HL-60/S4 (cell line): ENCODE data around the gene SMYD2.

ENCODE experiments used
- in situ Hi-C: fragments of 300-500 bp; cut with MboI; formaldehyde crosslinking; loops from 2 replicates; pipeline ENCODE4 v1.14.3; 2022; ENCODE audit warnings: low sequenced_read_pairs

The SMYD2 gene

DNA sequence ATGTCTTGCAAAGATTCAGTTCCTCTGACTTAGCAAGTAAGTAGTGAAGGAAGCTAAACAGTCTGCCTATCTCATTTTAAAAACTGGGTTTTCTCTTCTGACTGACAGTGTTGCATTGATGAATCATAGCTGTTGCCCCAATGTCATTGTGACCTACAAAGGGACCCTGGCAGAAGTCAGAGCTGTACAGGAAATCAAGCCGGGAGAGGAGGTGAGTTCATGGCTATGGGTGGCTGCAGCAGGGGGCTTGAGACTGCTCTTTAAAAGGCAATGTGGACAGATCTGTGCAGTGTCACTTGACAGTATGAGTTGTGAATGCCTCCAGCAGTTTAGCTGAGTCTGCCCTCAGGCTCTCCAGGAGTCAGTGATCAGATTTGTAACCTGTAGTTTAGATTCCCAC is 46.6 kb downstream of the SMYD2 start:
- in situ Hi-C loops: loop anchor here (10.0 kb wide), 1 partner anchor 63 kb away; no protein-coding TSS in a partner anchor

DNA sequence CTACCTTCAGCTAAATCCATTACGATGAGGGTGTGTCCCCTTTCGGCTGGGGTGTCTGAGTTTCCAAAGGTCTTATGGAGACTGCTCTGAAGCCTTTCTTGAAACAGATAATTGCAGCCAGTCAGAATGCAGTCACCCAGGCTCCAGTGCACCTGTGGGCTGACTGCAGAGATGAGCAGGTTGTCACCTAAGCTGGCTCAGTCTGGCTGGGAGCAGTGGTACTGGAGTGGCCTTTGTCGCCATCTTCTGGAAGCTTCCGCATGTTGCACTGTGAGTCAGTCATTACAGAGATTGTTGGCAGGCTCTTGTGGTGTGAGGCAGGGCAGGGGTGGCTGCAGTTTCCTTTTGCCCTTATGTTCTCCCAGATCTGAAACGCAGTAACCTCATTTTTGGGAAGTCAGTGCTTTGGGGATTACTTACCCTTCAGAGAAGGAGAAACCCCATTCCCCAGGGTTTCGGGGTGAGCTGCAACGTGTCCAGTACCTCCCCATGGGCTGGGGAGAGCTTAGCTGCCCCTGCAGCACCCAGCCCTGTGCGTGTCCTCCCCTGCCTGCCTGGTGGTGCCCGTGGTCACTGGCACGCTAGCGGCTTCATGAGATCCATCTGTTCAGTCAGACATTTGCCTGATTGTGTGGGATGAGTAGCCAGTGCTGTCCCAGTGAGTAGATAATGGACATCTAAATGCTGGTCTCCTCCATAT is 48.0 kb downstream of the SMYD2 start:
- in situ Hi-C loops: loop anchor here (10.0 kb wide), 1 partner anchor 64 kb away; no protein-coding TSS in a partner anchor

GRCh38 chr1:214329470-214330220 is 48.7 kb downstream of the SMYD2 start:
- in situ Hi-C loops: loop anchor here (10.0 kb wide), 2 partner anchors 65 to 255 kb away; no protein-coding TSS in a partner anchor

DNA sequence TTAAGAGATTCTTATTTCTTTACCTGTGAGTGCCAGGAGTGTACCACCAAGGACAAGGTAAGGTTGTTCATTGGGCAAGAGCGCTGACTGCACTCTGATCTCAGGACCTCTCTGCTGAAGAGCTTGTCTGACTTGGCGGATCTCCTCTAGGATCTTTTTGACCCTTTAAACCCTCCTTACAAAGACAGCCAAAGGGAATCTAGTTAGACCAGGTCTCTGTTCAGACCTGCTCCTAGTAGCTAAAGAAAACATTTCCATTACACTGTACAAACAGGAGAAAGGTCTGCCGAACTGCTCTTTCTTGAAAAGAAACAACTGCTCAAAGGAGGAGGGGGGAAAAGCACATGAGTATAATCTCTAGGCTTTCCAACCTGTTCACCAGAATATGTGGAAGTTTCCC is 49.3 kb downstream of the SMYD2 start:
- in situ Hi-C loops: loop anchor here (10.0 kb wide), 1 partner anchor 255 kb away; no protein-coding TSS in a partner anchor

GRCh38 chr1:214330715-214331114 is 49.8 kb downstream of the SMYD2 start:
- in situ Hi-C loops: loop anchor here (10.0 kb wide), 1 partner anchor 254 kb away; no protein-coding TSS in a partner anchor

DNA sequence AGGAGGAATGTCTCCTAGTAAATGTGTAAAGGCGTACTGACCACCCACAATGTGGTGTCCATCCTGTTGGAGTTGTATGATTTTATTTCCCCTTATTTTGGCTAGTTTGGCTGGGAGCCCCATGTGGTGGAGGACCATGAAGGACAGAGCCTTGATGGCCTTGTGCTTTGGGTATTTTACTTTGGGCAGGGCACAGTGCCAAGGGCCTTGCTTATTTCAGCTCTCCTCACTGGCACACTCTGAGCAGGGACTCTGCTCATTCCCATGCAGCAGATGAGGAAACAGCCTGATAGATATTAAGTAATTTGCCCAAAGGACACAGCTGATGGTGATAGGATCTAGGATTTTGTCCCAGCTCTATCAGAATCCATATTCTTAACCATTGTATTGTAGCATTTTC is 50.2 kb downstream of the SMYD2 start:
- in situ Hi-C loops: loop anchor here (10.0 kb wide), 1 partner anchor 254 kb away; no protein-coding TSS in a partner anchor

DNA sequence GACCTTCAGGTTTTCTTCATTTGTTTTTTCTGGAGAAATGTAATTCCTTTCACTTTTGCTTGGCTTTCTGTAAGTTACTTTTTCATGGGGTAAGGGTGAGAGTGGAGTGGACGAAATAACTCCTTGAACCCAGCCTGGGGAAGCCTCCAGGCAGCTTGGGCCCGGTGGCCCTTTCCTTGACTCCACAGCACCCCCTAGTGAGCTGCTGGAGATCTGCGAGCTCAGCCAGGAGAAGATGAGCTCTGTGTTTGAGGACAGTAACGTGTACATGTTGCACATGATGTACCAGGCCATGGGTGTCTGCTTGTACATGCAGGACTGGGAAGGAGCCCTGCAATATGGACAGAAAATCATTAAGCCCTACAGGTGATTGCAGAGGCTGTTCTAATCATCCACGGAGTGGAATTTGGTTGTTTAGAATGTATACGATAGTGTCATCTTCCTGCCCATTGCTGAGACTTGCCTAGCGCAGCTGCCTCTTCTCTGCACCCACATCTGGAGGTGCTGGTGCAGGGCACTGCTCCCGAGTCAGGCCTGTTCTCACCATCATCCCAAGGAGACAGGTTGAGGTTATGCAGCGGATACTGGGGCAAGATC is 51.0 kb downstream of the SMYD2 start:
- in situ Hi-C loops: loop anchor here (10.0 kb wide), 1 partner anchor 253 kb away; no protein-coding TSS in a partner anchor

- in situ Hi-C loops: loop anchor here (10.0 kb wide), 1 partner anchor 252 kb away; no protein-coding TSS in a partner anchor
Observed at GRCh38 chr1:214332946-214333798, 52.2 kb downstream of the SMYD2 start.

DNA sequence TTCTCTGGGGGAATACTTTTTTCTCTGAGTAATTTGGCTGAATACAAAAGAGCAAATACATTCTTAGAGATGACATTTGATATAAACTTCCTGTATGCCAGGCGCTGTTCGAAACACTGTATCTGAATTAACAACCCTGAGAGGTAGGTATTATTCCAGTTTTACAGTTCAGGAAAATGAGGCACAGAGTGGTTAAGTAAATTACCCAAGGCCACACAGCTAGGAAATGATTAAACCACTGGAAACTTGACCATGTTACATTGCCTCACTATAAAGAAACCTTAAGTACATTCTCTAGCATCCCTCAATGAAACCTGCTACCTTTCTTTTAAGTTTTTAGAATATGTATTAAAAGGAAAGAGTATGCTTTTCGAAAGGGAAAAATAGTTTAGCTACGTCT is 54.6 kb downstream of the SMYD2 start:
- in situ Hi-C loops: loop anchor here (10.0 kb wide), 1 partner anchor 249 kb away; no protein-coding TSS in a partner anchor

DNA sequence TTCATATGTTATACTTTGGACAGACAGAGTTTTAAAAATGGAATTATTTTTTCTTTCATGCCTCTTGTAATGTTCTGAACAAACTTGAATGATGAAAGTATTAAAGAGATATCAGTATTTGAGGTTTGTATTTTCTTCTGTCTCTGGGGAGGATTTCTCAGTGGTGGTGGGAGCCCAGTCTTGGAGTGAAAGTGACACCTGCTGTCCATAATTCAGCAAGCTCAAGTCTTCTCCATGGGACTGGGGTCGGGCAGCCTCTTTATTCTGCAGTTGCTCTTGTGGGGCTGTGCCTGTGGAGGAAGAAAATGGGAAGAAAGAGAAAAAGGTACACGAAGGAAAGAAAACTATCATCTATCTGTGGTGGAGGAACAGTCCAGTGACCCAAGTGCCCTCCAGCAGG is 56.1 kb downstream of the SMYD2 start:
- in situ Hi-C loops: loop anchor here (10.0 kb wide), 1 partner anchor 248 kb away; no protein-coding TSS in a partner anchor

DNA sequence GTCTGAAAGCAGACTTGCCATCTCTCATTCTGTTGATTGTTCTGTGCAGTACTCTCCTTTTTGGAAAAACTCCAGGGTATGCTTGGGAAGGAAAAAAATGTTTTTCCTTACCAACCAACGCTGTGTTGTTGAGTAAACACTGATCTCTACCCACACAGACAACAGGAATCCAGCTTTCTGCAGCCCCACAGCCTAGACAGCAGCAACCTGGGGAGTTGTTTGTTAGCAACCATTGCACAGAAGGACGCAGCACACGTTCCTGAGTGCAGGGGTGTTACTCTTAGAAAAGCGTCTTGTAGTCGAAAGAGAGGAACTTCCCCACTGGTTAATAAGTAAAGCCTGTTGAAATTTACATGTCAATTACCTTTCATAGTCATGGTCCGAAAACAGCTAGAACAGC is 56.6 kb downstream of the SMYD2 start:
- in situ Hi-C loops: loop anchor here (10.0 kb wide), 1 partner anchor 247 kb away; no protein-coding TSS in a partner anchor

DNA sequence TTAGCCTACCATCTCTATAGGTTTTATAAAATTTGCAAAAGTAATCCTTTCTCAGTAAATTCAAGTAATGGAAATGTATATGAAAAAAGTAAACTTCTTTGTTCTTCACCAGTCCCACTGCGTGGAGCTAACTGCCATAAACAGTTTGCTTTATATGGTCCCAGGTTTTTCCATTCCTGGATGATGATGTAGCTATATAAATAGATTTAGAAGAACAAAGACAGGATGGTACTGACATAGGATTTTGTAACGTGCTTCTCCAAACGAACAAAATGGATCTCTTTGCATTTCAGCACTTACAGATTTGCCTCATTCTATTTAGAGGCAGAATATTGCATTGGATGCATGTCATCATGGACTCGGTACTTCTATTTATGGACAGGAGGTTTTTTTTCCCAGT is 57.3 kb downstream of the SMYD2 start:
- in situ Hi-C loops: loop anchor here (10.0 kb wide), 1 partner anchor 247 kb away; no protein-coding TSS in a partner anchor

- in situ Hi-C loops: no loop called here
Observed at GRCh38 chr1:214341459-214341858, 60.5 kb downstream of the SMYD2 start.

DNA sequence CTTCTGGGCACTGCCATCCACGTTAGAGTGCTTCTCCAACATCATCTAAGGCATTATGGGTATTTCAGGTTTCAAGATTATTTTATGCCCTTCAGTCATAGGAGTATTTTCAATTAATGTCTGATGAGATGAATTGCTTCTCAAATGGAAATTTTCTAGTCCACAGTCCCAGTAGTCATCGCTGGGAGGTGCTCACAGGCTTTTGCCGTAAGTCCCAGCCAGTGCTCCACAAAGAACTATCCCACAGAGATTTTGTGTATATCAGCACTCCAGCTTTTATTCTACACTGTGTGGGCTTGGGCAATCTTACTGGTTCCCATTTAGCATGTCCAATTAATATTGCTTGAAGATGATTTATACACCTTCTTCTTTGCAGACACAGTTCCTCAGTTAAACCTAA is 61.0 kb downstream of the SMYD2 start:
- in situ Hi-C loops: no loop called here

- in situ Hi-C loops: no loop called here
Observed at GRCh38 chr1:214342525-214342924, 61.6 kb downstream of the SMYD2 start.

DNA sequence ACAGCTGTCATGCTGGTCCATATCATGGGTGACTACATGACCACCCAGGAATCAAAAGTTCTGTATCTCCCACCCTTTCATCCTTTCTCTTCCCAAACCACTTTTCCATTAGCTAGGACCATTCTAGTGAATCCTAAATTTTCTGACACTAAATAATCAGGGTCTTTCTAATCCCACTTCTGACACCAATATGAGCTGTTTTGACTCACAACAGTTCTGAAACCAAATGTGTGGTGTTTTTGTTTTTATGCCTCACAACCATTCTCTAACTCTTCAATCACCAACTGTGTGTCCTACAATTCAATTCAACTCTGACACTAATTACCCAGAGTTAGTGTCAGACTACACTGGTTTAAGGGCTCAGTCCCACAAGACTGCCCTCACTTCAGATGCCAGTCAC is 63.9 kb downstream of the SMYD2 start:
- in situ Hi-C loops: no loop called here

DNA sequence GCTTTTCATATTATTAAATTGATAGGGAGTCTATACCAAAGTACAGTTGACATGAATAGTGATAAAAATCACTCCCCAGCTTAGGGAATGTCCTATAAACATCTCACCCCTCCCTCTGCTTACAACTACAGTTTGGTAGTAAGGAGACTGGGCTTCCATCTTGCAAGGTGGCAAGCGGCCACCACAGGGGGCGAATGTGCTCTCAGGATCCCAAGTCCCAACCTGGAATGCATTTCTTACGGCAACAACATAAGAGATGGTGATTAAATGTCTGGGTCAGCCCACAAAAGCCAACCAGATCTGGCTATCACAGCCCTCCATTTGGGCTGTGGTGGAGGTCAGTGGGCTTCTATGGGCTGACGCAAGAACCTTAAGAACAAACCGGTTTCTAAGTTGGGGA is 68.0 kb downstream of the SMYD2 start:
- in situ Hi-C loops: no loop called here

GRCh38 chr1:214349781-214350180 is 68.8 kb downstream of the SMYD2 start:
- in situ Hi-C loops: no loop called here

DNA sequence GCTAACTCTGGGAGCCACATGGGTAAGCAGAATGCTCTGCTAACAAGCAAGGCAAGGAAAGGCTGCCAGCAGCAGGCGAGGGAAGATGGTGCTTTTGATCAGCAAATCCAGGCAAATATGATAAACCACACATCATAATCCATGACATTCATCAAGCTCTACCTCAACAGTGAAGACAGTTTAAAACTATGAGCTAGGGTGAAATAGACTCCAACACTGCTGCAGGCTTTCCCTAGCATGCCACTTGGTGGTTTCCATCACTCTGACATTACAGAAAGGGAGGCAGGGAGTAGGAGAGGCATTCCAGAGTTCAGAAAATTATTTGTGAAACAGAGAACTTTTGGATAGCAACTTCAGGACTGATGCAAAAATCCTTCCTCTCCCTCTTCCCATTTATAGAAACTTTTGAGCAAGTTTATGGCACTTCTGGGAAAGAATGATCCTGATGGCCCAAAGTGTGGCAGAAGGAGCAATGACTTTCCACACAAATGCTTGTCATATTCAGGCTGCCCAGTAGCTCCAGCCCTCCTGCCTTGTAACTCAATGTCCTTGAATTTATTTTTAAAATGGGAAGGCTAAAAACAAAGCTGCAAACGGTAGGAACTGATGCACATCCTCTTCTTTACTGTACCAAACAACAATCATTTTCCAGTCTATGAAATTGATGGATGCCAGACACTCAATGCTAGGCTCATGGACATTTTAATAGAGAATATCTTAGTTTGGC is 70.8 kb downstream of the SMYD2 start:
- in situ Hi-C loops: no loop called here

DNA sequence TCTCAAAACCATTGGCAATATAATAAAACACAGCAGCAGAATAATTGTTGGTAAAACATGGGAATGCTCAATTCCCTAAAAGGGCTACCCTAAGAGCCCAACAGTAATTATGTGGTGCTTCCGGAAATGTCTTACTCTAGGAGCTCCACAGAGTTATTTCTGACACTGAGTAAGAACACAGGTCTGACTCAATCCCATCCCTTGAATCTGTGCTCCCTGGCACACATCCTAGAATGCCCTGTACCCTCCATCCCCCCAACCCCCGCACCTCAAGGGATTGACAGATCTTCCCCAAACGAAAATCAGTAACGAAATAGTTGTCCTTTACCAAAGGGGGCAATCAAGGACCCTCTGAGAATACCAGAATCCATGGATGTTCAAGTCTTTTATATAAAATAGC is 71.9 kb downstream of the SMYD2 start:
- in situ Hi-C loops: no loop called here
